ENCODE data around the gene QPRT.

DNA sequence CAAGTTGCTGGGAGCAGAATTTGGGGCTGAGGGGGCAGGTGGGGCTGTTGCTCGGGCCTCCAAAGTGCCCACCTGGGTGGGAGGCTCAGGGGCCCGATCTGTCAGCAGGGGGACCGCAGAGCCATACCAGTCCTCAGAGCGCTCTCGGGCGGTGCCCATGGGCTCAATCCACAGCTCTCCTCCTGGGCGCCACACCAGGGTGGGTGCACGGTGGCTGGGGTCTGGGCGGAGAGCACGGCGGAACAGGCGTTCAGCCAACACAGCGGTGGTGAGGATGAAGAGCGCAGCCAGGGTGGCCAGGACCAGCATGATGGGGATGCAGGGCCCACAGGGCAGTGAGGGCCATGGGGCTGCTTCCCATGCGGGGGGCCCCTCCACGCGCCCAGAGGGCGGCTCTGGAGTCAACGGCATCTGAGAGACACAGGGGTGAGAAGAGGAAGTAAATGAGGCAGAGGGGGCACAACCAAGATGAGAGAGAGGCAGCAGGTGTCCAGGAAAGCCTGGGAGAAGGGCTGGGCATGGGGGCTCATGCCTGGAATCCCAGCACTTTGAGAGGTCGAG is 65.6 kb downstream of the QPRT start:
- TF ChIP-seq CTCF (IDR thresholded peaks at IDR 0.05) = no peak
- TF ChIP-seq POLR2A (IDR thresholded peaks at IDR 0.05) = no peak

Data from uterus (tissue), 2 donors.